Endothelial cell of umbilical vein (primary cell): ENCODE results near the gene ST8SIA6. TPM values are rescaled to one million over a fixed set of nuclear protein-coding genes. Genes with fewer than 3 reads are reported as not detected.

Experiments
- BruUV-seq: library from RNA; stranded (reverse); fragments of 400-500 nt; replicated peaks from 2 replicates; lab custom pipeline; 2021; lab: Mats Ljungman, UMichigan
- CTCF ChIA-PET: fragments of 300-600, 350-600 bp; sonication (Branson Sonifier 250); formaldehyde crosslinking; loops from one replicate; lab custom pipeline; 2021; ENCODE audit warnings: antibody characterized with exemption, inconsistent platforms; lab: Charles Lee
- POLR2A ChIA-PET: fragments of 300-600, 350-600 bp; sonication (Branson Sonifier 250); formaldehyde crosslinking; loops from one replicate; lab custom pipeline; 2021; ENCODE audit warnings: antibody characterized with exemption, inconsistent platforms; lab: Charles Lee
- DNase-seq: peaks from one replicate; pipeline ENCODE4 v3.0.0-alpha.2; 2011; ENCODE audit warnings: low read depth, low spot score
- FAIRE-seq: peaks from 2 replicates; lab custom pipeline; 2011; peaks lifted over from hg19 to GRCh38; lab: Jason Lieb, UNC
- H2AFZ ChIP-seq: 2 replicates; pipeline ENCODE4 v1.6.0; 2012; ENCODE audit warnings: low read depth, low read length, control low read depth, inconsistent platforms
- H3K27ac ChIP-seq: 2 replicates; pipeline ENCODE4 v1.5.1; 2011; ENCODE audit warnings: low read depth, mild to moderate bottlenecking, control low read depth, low read length, moderate library complexity; ENCODE audit not compliant: insufficient read depth
- H3K27me3 ChIP-seq, 2 experiments: 2 replicates each; pipeline versions ENCODE4 v1.6.0 to v1.6.1; 2011; ENCODE audit warnings: low read length in 2 of 2, mixed read lengths in 1 of 2; ENCODE audit not compliant: control insufficient read depth in 2 of 2, insufficient read depth in 2 of 2
- H3K36me3 ChIP-seq, 2 experiments: 2 replicates in 1 of 2; 3 replicates in 1 of 2; pipeline ENCODE4 v1.5.1; 2011; ENCODE audit warnings: low read length in 2 of 2, mild to moderate bottlenecking in 1 of 2, moderate library complexity in 1 of 2; ENCODE audit not compliant: control insufficient read depth in 2 of 2, insufficient read depth in 2 of 2; ENCODE audit errors: extremely low read depth in 1 of 2
- H3K4me1 ChIP-seq: 3 replicates; pipeline ENCODE4 v1.5.1; 2011; ENCODE audit warnings: mild to moderate bottlenecking, low read length; ENCODE audit not compliant: control insufficient read depth, insufficient read depth; ENCODE audit errors: extremely low read depth
- H3K4me2 ChIP-seq: 2 replicates; pipeline ENCODE4 v1.6.1; 2011; ENCODE audit warnings: low read length, control low read depth, mixed read lengths; ENCODE audit not compliant: insufficient read depth
- H3K4me3 ChIP-seq, 3 experiments: fragments of 200-600 bp in 1 of 3; sonication (generic), shearing (Covaris generic) in 1 of 3; replicated peaks in 1 of 3; 2 replicates each; pipeline ENCODE4 v1.5.1; 2011 to 2016; ENCODE audit warnings: control low read depth in 3 of 3, low read length in 3 of 3, mild to moderate bottlenecking in 2 of 3, inconsistent platforms in 1 of 3, low read depth in 1 of 3, moderate library complexity in 1 of 3; ENCODE audit not compliant: insufficient read depth in 1 of 3
- H3K79me2 ChIP-seq: 2 replicates; pipeline ENCODE4 v1.6.0; 2012; ENCODE audit warnings: low read length, inconsistent platforms; ENCODE audit not compliant: control insufficient read depth, insufficient read depth
- H3K9ac ChIP-seq: replicated peaks from 2 replicates; pipeline ENCODE3; 2011; ENCODE audit warnings: low read length, control low read depth; ENCODE audit not compliant: insufficient read depth; ENCODE audit errors: extremely low read depth
- H3K9me1 ChIP-seq: replicated peaks from 3 replicates; pipeline ENCODE4 v1.6.0; 2011; ENCODE audit warnings: mild to moderate bottlenecking, low read length; ENCODE audit not compliant: control insufficient read depth, insufficient read depth; ENCODE audit errors: extremely low read depth
- H3K9me3 ChIP-seq: replicated peaks from 2 replicates; pipeline ENCODE4 v1.5.1; 2012; ENCODE audit warnings: low read length, inconsistent platforms; ENCODE audit not compliant: control insufficient read depth, insufficient read depth
- H4K20me1 ChIP-seq: replicated peaks from 2 replicates; pipeline ENCODE3; 2011; ENCODE audit warnings: mild to moderate bottlenecking, low read length; ENCODE audit not compliant: control insufficient read depth, insufficient read depth; ENCODE audit errors: extremely low read depth
- EZH2 ChIP-seq: IDR thresholded peaks from 2 replicates; pipeline ENCODE4 v1.6.1; 2012; ENCODE audit warnings: borderline replicate concordance, low read depth, mild to moderate bottlenecking, moderate library complexity, low read length, inconsistent platforms; ENCODE audit not compliant: severe bottlenecking
- FOS ChIP-seq: IDR thresholded peaks from 2 replicates; pipeline ENCODE4 v1.6.1; 2011; ENCODE audit warnings: mild to moderate bottlenecking, low read length, moderate library complexity, borderline replicate concordance; ENCODE audit not compliant: insufficient read depth
- GATA2 ChIP-seq: IDR thresholded peaks from 2 replicates; pipeline ENCODE4 v1.7.0; 2011; ENCODE audit warnings: low read depth, mild to moderate bottlenecking, moderate library complexity, mixed read lengths, low read length; ENCODE audit not compliant: insufficient read length, insufficient read depth
- JUN ChIP-seq: IDR thresholded peaks from 2 replicates; pipeline ENCODE4 v1.6.1; 2011; ENCODE audit warnings: borderline replicate concordance, low read depth; ENCODE audit not compliant: insufficient read length, insufficient read depth
- MYC ChIP-seq: IDR thresholded peaks from one replicate; pipeline ENCODE4 v1.6.1; 2011; ENCODE audit warnings: mild to moderate bottlenecking, low read depth, low read length
- POLR2A ChIP-seq: IDR thresholded peaks from 2 replicates; pipeline ENCODE4 v1.6.1; 2012; ENCODE audit warnings: low read depth, mild to moderate bottlenecking, control low read depth, low read length
- POLR2AphosphoS5 ChIP-seq: IDR thresholded peaks from 2 replicates; pipeline ENCODE4 v1.6.1; 2012; ENCODE audit warnings: low read depth, mild to moderate bottlenecking, control low read depth, low read length, moderate library complexity; ENCODE audit not compliant: insufficient read depth
- dilution Hi-C: fragments of 300-500 bp; cut with MboI; formaldehyde crosslinking; loops from one replicate; pipeline ENCODE4 v1.15.0; 2019; ENCODE audit warnings: low sequenced_read_pairs; ENCODE audit not compliant: extremely low pct_ligation_motif_present
- intact Hi-C: fragments of 100-400 bp; cut with micrococcal nuclease; formaldehyde crosslinking; loops from one replicate; pipeline ENCODE4 v1.10.0; 2022
- polyA plus RNA-seq, 4 experiments: library from polyadenylated mRNA; depleted of rRNA in 3 of 4; stranded (reverse) in 3 of 4; unstranded in 1 of 4; fragments of >200 nt; gene quantifications; 2 replicates each; pipeline versions ENCODE4 v1.2.1 to v1.2.3, GENCODE V29; 2011 to 2012; ENCODE audit warnings: missing spikeins in 1 of 4
- total RNA-seq: library from RNA; stranded (reverse); gene quantifications from 2 replicates; pipeline ENCODE4 v1.2.3, GENCODE V29; 2021
- TF ChIP-seq, protein P1 (sequence below): IDR thresholded peaks from 2 replicates; pipeline ENCODE4 v1.6.1; 2011; ENCODE audit not compliant: insufficient read depth, insufficient read length
- TF ChIP-seq, protein P2 (sequence below), 2 donors: IDR thresholded peaks; 1 replicate in 1 of 2; 2 replicates in 1 of 2; pipeline ENCODE4 v1.5.1; 2011; ENCODE audit warnings: low read length in 2 of 2, mild to moderate bottlenecking in 2 of 2, moderate library complexity in 2 of 2, control low read depth in 1 of 2, inconsistent platforms in 1 of 2, low read depth in 1 of 2; ENCODE audit not compliant: insufficient read depth in 1 of 2; ENCODE audit errors: extremely low read depth in 1 of 2

The ST8SIA6 gene
- total and polyA plus RNA-seq, 2 donors (not counting 3 experiments of a cell fraction or from before 2014, with no cell fraction given) = 0.40 to 0.51 TPM

DNA sequence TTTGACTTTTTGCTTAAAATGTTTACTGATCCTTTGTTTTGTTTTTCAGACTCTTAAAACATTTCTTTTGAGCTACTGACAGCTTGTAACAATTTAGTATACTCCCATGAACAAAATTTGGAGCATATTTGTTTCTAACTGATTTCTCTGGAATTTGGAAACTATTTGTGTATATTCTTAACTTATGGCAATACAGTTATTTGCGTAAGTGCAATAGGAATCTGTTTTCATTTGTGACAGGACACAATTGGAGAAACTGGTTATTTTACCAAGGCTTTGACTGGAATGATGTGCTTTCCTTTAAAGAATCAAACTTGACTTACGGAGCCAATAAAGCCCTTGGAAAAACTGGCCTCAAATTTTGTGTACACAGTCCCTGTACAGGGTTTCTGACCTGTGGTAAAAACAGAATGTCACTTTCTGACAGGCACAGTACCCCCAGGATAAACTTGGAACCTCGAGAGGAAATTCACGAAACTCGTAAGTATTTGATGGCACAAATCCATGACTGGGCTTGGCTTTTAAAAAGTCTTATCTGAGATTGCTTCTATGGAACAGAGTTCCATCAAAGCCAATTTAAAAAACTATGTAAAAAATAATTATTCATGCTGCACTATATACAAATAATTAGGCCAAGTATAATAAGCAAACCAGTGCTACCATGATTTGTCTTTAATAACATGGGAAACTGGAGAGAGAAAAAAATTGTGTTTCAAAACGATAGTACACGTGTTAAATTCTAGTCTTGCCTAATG, 70.4 kb downstream of the ST8SIA6 start:
- TF ChIP-seq POLR2AphosphoS5 (no peak), POLR2A (no peak), GATA2 (no peak), JUN (no peak), EZH2 (no peak), MYC (no peak), FOS (no peak)
- TF ChIP-seq, protein P1, sequence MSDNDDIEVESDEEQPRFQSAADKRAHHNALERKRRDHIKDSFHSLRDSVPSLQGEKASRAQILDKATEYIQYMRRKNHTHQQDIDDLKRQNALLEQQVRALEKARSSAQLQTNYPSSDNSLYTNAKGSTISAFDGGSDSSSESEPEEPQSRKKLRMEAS = no peak
- TF ChIP-seq, protein P2, sequence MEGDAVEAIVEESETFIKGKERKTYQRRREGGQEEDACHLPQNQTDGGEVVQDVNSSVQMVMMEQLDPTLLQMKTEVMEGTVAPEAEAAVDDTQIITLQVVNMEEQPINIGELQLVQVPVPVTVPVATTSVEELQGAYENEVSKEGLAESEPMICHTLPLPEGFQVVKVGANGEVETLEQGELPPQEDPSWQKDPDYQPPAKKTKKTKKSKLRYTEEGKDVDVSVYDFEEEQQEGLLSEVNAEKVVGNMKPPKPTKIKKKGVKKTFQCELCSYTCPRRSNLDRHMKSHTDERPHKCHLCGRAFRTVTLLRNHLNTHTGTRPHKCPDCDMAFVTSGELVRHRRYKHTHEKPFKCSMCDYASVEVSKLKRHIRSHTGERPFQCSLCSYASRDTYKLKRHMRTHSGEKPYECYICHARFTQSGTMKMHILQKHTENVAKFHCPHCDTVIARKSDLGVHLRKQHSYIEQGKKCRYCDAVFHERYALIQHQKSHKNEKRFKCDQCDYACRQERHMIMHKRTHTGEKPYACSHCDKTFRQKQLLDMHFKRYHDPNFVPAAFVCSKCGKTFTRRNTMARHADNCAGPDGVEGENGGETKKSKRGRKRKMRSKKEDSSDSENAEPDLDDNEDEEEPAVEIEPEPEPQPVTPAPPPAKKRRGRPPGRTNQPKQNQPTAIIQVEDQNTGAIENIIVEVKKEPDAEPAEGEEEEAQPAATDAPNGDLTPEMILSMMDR (IDR thresholded peaks at IDR 0.05; ENCODE audit: extremely low read depth in 1 of 2, insufficient read depth in 1 of 2, low read depth in 1 of 2, low read length in 2 of 2) = no peak
- no peaks in the 10 kb centered on the region for H4K20me1 ChIP-seq
- no peaks in the 10 kb centered on the region for H3K36me3 ChIP-seq
- no peak overlapping the region for H2AFZ ChIP-seq
- H3K4me3 ChIP-seq = no peak overlapping the region
- no peaks in the 10 kb centered on the region for H3K4me1 ChIP-seq
- CTCF ChIA-PET = interaction anchor here (1.8 to 1.9 kb wide), 2 partner anchors 8 to 25 kb away, joined by 5 to 9 read pairs; no protein-coding TSS in a partner anchor
- dilution Hi-C loops = no loop called here
- no peak overlapping the region for H3K4me2 ChIP-seq
- H3K27ac ChIP-seq = no peak overlapping the region
- FAIRE-seq = no peak
- H3K9ac ChIP-seq = no peak overlapping the region
- no peak for DNase-seq
- H3K9me3 ChIP-seq = no peaks in the 10 kb centered on the region
- H3K9me1 ChIP-seq = no peaks in the 10 kb centered on the region
- H3K27me3 ChIP-seq = no peaks in the 10 kb centered on the region
- H3K79me2 ChIP-seq = no peaks in the 10 kb centered on the region
- intact Hi-C loops = no loop called here
- BruUV-seq = no TSS peak
- POLR2A ChIA-PET = no interaction called here
